Activated CD4-positive, alpha-beta T cell treated with anti-CD3 and anti-CD28 coated beads, Interleukin-2, amount 50 U/mL, for 1 hour (primary cell): ENCODE data around the gene CMPK1.
"Not testable (repeated sequence)": the region's sequence is repeated elsewhere in the genome, so short reads cannot be mapped to it uniquely, and the experiment has no call there.

Experiments used
- DNase-seq: peaks from one replicate; pipeline ENCODE4 v3.0.0-alpha.2; 2020

CMPK1 gene, protein sequence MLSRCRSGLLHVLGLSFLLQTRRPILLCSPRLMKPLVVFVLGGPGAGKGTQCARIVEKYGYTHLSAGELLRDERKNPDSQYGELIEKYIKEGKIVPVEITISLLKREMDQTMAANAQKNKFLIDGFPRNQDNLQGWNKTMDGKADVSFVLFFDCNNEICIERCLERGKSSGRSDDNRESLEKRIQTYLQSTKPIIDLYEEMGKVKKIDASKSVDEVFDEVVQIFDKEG

DNA sequence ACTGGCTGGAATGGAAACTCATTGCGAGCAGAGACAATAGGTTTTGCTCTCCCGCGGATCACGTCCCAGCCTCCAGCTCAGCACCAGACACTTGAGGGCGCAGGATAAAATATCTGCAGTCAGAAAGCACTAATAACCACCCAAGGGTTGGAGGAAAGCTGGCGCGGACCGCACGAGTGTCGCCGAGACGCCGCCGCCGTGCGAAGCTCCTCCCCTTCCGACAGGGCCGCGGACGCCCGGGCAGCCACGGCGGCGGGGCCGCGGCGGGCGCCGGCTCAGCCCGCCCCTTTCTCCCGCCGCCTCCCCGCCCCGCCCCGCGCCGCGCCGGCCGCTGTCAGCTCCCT, at the start of gene CMPK1:
CMPK1 (plus strand) TSS at position 213 of the 344 bp plus-strand sequence. CDS start 156 bp downstream, outside the sequence.
- DNase-seq = peak; percentile 75

DNA sequence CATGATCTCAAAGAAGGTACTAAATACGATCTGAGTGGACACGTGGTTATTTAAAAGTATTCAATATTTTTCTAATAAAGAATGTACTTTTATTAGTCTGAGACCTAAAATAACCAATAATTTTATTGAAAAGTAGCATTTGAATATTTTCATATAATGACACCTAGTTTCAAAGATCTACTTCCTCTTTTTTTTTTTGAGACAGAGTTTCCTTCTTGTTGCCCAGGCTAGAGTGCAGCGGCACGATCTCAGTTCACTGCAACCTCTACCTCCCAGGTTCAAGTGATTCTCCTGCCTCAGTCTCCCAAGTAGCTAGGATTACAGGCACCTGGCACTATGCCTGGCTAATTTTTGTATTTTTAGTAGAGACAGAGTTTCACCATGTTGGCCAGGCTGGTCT, 45.5 kb upstream of the CMPK1 start:
- DNase-seq = not testable (repeated sequence)

DNA sequence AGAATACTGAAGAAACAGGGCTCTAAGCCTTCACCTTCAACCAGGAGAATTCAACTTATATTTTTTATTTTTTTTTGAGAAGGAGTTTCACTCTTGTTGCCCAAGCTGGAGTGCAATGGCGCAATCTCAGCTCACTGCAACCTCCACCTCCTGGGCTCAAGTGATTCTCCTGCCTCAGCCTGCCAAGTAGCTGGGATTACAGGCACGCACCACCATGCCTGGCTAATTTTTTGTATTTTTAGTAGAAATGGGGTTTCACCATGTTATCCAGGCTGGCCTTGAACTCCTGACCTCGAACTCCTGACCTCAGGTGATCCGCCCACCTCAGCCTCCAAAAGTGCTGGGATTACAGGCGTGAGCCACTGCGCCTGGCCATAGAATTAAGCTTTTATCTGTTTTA, 38.7 kb upstream of the CMPK1 start:
- DNase-seq = not testable (repeated sequence)

DNA sequence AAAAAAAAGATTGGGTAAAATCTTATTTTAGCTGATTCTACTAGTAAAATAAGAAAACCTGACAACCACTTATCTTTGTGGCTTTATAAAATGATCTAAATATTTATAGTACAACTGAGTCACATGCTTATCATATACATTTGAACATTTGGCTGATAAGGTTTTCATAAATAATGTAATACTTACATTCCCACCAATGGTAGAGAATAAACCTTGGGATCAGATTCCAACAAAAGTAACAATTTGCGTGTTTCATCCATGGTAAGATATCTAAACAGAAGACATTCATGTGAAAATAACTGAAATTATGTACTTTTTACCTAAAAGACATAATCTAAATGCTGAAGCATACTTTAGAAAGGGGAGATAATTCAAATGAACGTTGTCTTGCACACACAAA, 38.0 kb upstream of the CMPK1 start:
- no peak for DNase-seq

DNA sequence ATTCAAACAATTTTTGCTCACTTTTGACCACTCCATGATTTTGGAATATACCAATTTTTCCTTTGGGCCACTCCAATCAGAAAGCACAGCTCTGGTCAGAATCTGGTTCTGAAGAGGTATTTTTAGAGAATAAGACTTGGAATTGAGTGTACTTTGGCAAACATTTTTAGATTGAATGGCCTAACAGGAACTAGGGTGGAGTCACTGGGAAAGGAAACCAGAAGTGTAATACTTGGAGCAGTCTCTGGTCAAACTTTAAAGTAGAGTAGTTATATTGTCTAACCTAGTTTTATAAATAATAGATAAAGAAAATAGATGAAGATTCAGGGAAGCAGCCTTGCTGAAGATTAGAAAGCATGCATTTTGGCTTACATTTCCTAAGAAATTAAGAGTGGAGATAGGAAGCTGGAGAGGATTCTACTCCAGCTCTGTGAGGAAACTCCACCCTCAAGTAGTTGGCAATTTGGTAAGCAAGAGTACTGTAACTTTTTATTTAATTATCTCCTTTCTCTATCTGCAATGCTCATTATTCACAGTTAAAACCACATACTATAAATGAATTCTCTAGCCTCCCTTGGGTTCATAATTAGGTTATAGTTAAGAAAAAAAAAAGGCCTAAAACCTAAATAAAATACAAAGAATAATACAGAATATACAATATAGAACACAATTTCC, 35.4 kb upstream of the CMPK1 start:
- DNase-seq = no peak

DNA sequence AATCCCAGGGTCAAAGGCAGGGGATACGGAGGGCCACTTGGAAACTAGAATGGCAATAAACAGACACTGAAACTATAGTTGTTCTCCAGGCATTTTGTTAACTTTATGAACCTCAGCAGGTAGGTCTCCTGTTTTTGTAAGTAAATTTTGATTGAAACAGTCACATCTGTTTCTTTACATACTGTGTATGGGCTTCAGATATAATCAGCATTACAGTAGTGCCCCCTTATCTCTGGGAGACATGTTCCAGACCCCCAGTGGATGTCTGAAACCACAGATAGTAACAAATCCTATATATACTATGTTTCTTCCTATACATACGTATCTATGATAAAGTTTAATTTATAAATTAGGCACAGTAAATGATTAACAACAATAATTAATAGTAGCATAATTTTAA, 31.1 kb upstream of the CMPK1 start:
- DNase-seq = no peak

DNA sequence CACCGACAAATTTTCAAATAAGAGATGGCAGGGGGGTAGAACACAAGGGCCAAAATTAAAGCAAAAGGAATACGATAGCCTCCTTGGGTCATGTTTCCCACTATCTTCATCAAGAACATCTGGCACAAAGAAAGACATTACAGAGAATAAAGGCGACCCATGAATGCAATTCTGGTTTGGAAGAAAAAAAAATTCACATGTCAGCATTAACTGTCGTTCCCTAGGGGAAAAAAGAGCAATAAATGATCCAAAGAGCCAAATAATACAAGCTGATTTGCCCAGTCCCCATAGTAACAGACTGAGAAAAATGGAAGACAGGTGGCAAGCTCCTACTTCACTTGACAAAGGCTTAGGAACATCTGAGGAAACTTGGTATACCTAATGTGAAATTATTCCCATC, 24.2 kb upstream of the CMPK1 start:
- DNase-seq = no peak

DNA sequence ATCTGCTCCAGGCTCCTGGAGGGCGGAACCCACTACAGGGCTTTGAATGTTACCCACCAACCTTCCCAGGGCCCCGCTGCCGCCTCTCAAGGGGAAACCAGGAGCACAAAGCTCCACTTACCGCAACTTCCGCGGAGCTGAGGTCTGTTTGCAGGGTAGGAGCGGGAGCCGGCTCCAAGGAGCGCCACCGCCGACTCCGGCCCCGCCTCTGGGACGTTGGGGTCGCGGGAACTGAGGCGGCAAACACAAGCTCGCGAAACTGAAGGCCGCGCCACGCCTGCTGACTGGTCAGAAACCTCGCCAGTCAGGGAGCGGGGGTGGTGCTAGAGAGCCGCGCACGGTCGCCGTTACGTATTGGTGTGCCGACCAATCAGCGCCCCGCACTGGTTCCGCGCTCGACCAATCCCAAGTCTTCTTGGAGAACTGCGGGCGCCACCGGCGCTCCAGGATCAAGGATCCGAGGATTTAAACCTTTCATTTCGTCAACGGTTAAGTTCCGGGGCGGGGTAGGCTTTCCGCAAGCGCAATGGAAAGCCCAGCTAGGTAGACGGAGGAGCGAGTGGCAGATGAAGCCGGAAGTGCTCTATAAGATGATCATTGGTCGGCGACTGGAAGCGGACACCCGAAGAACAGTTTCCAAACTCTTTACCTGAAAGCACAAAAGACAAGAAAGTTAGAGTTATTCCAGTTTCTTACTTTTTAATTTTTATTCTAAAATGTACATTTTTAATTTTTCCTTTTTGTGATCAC, 19.5 kb upstream of the CMPK1 start, which contains the start of gene STIL:
STIL (minus strand) TSS at position 233 of the 750 bp plus-strand sequence. CDS start 3,828 bp downstream, outside the sequence.
- peak; percentile 96 for DNase-seq

DNA sequence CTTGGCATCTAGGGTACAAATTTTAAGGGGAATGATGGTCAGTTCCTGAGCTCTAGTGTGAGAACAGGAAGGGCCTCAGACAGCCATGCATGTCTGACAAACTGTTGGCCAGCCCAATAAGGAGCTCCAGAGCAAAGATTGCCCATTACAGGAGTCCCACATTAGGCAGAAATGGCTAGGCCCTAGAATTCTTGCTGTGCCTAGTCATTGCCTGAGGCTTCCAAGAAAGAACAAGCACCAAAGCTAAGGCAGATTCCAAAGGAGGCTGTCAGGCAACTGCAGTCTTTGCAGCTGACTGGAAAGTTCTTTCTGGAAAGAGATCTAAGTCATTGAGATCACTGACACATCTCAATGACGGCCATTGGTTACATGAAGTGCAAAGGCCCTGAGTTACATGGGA, 15.7 kb upstream of the CMPK1 start:
- no peak for DNase-seq

DNA sequence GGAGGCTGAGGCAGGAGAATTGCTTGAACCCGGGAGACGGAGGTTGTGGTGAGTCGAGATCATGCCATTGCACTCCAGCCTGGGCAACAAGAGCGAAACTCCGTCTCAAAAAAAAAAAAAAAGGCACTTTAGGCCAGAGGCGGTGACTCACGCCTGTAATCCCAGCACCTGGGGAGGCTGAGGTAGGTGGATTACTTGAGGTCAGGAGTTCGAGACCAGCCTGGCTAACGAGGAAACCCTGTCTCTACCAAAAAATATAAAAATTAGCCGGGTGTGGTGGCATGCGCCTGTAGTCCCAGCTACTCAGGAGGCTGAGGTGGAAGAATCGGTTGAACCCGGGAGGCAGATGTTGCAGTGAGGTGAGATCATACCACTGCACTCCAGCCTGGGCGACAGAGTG, 13.6 kb upstream of the CMPK1 start:
- not testable (repeated sequence) for DNase-seq

DNA sequence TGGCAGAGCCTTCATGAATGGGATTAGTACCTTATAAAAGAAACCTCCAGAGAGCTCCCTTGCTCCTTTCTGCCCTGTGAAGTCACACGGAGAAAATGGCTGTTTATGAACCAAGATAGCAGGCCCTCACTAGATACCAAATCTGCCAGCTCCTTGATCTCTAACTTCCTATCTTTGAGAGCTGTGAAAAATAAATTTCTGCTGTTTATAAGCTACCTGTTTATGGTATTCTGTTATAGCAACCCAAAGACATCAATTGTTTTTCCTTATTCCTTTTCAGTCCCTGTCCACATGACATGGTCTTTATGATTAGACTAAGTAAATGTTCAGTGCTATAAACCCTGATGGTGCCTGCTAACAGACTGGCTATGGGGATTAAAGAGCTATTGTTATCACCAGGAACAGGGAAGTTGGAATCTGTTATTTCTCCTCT, 10.0 kb upstream of the CMPK1 start:
- no peak for DNase-seq

DNA sequence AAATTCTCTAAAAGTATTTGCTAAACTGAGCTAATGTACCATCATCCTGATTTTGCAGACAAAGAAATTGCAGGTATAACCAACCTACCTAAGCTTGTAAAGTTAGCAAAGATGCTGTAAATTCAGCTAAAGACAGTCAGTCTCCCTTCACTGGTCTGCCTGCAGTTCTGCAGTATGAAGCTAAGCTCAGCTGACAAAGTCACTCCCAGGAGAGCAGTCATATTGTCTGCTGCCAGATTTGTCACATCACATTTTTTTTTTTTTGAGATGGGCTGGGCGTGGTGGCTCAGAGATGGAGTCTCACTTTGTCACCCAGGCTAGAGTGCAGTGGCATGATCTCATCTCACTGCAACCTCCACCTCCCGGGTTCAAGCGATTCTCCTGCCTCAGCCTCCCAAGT, 8.9 kb upstream of the CMPK1 start:
- no peak for DNase-seq

DNA sequence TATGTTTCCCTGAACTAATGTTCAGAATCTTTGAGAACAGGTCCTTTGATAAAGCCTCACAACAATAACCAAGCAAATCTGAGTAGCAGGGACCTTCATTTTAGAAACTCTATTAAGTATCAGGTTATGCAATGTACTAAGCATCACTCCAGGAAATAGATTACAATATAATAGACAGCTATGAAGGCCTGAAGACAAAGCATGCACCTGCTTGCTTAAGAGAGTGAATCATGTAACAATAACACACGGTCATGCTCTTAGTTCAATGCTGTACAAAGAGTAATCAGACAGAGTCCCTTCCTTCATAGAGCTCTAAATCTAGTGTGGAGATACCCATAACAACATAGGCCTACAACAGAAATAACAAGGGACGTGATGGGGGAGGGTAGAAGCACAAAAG, 8.1 kb upstream of the CMPK1 start:
- no peak for DNase-seq

DNA sequence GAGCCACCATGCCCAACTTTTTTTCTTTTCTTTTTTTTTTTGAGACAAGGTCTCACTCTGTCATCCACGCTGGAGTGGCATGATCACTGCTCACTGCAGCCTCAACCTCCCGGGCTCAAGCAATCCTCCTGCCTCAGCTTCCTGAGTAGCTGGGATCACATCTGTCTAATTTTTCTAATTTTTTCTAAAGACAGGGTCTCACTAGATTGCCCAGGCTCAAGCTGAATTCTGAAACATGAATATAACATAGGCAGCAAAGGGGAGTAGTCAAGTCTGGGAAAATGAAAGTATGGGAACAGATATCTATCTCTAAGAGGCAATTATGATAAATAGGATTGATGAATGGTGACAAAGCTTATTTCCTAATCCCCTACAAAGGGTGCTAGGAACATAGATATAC, 7.3 kb upstream of the CMPK1 start:
- no peak for DNase-seq

DNA sequence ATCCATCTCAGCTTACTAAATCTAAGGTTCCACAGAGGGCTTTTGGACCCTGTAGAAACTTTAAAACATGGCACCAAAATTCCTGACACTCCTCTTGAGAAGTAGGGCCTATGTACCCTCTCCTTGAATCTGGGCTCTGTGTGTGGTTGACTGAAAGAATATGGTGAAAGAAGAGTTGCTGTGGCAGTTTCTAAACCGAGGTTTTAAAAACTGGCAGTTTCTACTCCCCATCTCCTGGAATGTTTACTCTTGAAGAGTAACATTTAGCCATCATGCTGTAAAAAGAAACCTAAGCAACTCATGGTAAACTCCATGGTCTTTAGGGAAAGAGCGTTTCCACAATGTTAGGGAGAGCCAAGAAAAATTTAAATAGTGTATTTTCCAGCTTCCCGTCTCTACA, 4.6 kb upstream of the CMPK1 start:
- DNase-seq = no peak

DNA sequence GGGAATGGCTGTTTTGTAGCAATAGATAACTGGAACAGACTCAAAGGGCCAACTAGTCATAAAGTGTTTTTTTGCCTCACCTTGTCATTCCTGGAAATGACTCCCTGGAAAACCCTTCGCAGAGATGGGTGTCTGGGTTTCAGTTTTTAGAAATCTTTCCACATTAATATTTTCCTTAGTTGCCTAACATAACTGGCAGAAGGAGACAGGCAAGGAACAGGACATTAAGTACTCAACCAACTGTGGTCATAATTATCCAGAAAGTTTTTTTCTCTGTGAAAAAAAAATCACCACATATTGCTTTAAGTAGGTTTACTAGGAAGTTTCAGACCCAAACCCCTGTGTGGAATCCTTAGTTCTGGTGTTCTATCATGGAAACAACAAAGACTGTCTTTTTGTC, 3.4 kb upstream of the CMPK1 start:
- no peak for DNase-seq

DNA sequence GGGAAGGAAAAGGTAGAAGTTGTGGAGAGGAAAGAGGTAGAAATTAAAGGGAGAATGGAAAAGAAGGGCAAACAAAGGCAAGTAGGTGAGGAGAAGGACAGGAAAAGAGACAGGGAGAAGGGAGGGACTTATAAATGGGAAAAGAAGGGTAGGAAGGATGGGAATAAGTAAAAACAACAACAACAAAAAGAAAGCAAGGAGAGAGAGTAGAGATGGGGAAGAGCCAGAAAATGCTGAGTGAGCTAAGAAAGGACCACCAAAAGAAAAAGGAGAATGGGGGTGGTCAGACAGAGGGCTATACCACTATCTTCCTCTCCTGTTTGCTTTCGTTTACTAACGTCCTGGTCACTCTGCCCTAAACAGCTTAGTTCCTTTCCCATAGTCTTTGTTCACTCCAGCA, 1.7 kb upstream of the CMPK1 start:
- DNase-seq = no peak

DNA sequence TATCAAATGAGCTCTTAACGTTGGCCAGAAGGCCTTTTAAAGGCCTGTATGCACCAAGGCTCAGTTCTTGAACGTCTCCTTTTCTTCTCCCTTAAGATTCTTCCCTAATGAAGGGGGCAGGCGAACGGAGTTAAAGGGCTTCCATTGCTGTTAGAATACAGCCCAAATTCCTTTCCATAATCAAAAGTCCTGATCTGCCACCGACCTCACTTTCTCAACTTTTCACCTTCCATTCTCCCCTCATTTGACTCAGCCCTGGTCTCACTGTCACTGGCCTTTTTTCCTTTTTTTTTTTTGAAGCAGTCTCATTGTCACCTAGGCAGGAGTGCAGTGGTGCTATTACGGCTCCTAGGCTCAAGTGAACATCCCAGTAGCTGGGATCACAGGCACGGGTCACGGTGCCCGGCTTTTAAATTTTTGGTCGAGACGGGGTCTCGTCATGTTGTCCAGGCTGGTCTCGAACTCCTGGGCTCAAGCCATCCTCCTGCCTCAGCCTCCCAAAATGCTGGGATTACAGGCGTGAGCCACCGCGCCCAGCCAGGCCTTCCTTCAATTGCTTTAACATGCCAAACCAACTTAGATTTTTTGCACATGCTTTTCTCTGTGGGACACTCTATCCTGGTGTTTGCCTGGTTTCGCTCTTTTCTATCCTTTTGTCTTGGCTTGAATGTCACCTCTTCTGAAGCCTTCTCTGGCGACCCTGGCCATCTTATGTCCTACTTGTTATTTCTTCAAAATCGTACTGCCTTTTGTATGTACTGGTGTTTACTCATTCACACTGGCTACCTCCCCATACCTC, 612 bp upstream of the CMPK1 start:
- DNase-seq = no peak

DNA sequence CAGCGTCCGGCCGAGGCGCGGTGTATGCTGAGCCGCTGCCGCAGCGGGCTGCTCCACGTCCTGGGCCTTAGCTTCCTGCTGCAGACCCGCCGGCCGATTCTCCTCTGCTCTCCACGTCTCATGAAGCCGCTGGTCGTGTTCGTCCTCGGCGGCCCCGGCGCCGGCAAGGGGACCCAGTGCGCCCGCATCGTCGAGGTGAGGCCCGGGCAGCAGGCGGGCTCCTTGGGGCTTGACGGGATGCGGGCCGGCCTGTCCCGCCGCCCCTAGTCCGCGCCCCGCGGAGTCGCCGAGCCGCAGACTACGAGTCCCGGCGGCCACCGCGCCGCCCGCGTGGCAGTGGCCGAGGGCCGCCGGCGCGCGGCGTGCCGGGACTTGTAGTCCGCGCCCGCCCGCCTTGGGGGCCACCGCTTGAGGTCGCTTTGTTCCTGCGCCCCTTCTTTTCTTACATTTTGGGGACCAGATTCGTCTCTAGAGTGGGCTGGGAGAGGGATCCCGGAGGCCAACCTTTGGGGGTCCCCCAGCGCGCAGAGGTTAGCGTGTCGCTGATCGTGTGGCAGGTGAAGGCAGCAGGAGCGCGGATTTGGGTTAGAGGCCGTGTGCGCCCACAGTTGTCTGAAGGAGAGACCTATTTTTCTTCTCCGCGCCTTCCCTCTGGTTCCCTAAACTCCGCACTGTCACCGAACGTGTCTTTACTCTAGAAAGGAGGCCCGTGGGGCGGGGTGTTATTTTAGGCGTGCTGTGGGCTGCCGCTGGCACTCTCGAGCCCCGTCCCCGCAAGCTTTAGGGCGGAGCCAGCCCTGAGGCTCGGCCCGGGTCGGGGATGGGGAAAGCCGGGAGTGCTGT, 553 bp downstream of the CMPK1 start:
- peak; percentile 61 for DNase-seq

DNA sequence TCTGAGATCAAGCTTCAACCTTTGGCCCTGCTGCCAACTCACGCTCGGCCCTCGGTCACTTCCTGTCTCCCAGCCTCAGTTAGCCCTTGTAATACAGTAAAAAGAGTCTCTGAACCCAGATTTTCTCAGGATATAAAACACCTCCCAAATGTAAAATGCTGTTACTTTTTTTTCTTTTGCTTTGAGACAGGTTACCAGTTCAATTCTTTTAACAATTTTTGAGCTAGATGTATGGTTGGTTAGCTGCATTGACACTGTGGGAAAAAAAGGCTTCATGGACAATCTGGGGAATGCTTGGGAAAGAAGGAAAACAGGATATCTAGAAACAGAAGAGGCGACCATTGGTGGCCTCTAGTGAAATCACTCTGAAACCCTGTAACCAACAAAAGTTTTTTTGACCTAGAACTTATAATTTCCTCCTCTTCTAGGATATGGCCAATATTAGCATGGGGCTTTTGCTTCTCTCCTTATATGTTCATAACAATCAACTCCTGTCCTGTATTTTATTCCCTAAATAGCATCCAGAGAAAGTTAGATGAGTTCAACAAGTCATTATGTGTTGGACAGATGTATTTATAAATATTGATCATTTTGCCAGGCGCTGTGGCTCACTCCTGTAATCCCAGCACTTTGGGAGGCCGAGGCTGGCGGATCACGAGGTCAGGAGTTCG, 1.3 kb downstream of the CMPK1 start:
- DNase-seq = no peak

DNA sequence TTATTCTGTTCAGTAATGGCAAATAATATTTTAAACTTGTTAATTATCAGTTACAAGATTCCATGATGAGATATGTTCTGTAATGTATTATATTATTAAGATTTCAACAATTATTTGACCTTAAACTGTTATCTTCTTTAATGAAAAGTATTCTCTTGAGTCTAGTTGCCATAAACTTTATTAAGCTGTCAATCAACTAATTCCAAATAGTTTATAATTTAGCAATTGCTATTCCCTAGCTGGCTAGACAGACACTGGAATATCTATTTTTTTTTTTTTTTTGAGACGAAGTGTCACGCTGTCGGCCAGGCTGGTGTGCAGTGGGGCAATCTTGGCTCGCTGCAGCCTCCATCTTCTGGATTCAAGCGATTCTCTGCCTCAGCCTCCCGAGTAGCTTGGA, 3.8 kb downstream of the CMPK1 start:
- DNase-seq = no peak
